ENCODE results near the gene PDS5A.

PDS5A gene

GRCh38 chr4:39931441-39931901 is 46.2 kb downstream of the PDS5A start:
- TF ChIP-seq KLF10 (tag by site-specific recombination; IDR thresholded peaks at IDR 0.05) (no peak), ZNF629 (tag by site-specific recombination; IDR thresholded peaks at IDR 0.05) (peak; percentile 34; the same call in 1 of the 2 replicates)
- ChIA-PET CTCF (no interaction called here), POLR2A (interaction anchor here (1.8 kb wide), 1 partner anchor 234 kb away, joined by 3 read pairs; the partner anchor contains the start of gene UBE2K)
- Histone ChIP-seq H3K36me3 (ENCODE audit: control insufficient read depth in 2 of 2, insufficient read depth in 1 of 2, low read length in 2 of 2) (peaks cover 8 to 12% of the 10 kb centered on the region in 2 experiments; a peak in 2 of 3 replicates), H3K4me1 (ENCODE audit: control insufficient read depth, insufficient read depth, low read length) (no peaks in the 10 kb centered on the region; the same call in 1 of the 2 replicates), H3K9me3 (ENCODE audit: control insufficient read depth, insufficient read depth, low read depth, low read length) (no peaks in the 10 kb centered on the region), H3K4me3 (ENCODE audit: low read depth, low read length) (no peak overlapping the region), H3K27ac (ENCODE audit: extremely low read depth, low read depth, low read length) (no peak overlapping the region)

GRCh38 chr4:39928538-39928937 is 49.2 kb downstream of the PDS5A start:
- Histone ChIP-seq H3K4me1 (ENCODE audit: control insufficient read depth, insufficient read depth, low read length) (no peaks in the 10 kb centered on the region; the same call in 1 of the 2 replicates), H3K27ac (ENCODE audit: extremely low read depth, low read depth, low read length) (no peak overlapping the region), H3K9me3 (ENCODE audit: control insufficient read depth, insufficient read depth, low read depth, low read length) (no peaks in the 10 kb centered on the region), H3K4me3 (ENCODE audit: low read depth, low read length) (no peak overlapping the region), H3K36me3 (ENCODE audit: control insufficient read depth in 2 of 2, insufficient read depth in 1 of 2, low read length in 2 of 2) (peaks cover 12 to 29% of the 10 kb centered on the region in 2 experiments)
- ChIA-PET POLR2A (no interaction called here), CTCF (no interaction called here)
- TF ChIP-seq ZNF768 (tag by site-specific recombination; IDR thresholded peaks at IDR 0.05) (no peak), KLF9 (tag by site-specific recombination; IDR thresholded peaks at IDR 0.05; ENCODE audit: low read depth) (no peak), KLF1 (tag by site-specific recombination; IDR thresholded peaks at IDR 0.05) (no peak), KLF8 (tag by site-specific recombination; IDR thresholded peaks at IDR 0.05) (no peak), ZBTB10 (tag by site-specific recombination; IDR thresholded peaks at IDR 0.05) (no peak), ZNF239 (tag by site-specific recombination; IDR thresholded peaks at IDR 0.05) (no peak), ZFHX2 (tag by site-specific recombination; conservative IDR thresholded peaks at IDR 0.05) (no peak), ZNF530 (tag by site-specific recombination; IDR thresholded peaks at IDR 0.05; ENCODE audit: low read depth) (no peak), ZNF114 (tag by site-specific recombination; IDR thresholded peaks at IDR 0.05) (no peak), ZNF549 (tag by site-specific recombination; IDR thresholded peaks at IDR 0.05) (no peak), ZNF221 (tag by site-specific recombination; IDR thresholded peaks at IDR 0.05; ENCODE audit: borderline replicate concordance) (no peak), ZNF501 (tag by site-specific recombination; IDR thresholded peaks at IDR 0.05) (no peak), OSR2 (tag by site-specific recombination; IDR thresholded peaks at IDR 0.05) (no peak), ZNF660 (tag by site-specific recombination; IDR thresholded peaks at IDR 0.05) (no peak), MYNN (tag by site-specific recombination; IDR thresholded peaks at IDR 0.05; ENCODE audit: borderline replicate concordance) (no peak), ZNF623 (tag by site-specific recombination; IDR thresholded peaks at IDR 0.05) (no peak), ZNF670 (tag by site-specific recombination; IDR thresholded peaks at IDR 0.05; ENCODE audit: low read depth) (no peak), KLF10 (tag by site-specific recombination; IDR thresholded peaks at IDR 0.05) (no peak)

GRCh38 chr4:39924014-39924413 is 53.7 kb downstream of the PDS5A start:
- Histone ChIP-seq H3K9me3 (ENCODE audit: control insufficient read depth, insufficient read depth, low read depth, low read length) (no peaks in the 10 kb centered on the region), H3K4me3 (ENCODE audit: low read depth, low read length) (no peak overlapping the region), H3K36me3 (ENCODE audit: control insufficient read depth in 2 of 2, insufficient read depth in 1 of 2, low read length in 2 of 2) (peaks cover 19 to 46% of the 10 kb centered on the region in 2 experiments), H3K27ac (ENCODE audit: extremely low read depth, low read depth, low read length) (no peak overlapping the region), H3K4me1 (ENCODE audit: control insufficient read depth, insufficient read depth, low read length) (no peaks in the 10 kb centered on the region)
- ChIA-PET POLR2A (no interaction called here), CTCF (no interaction called here)
- no peak for TF ChIP-seq ZNF26 (tag by site-specific recombination; IDR thresholded peaks at IDR 0.05)
- no peak for TF ChIP-seq HOXA7 (CRISPR knock-in tag; IDR thresholded peaks at IDR 0.05; ENCODE audit: borderline replicate concordance)
- no peak for TF ChIP-seq ZNF501 (tag by site-specific recombination; IDR thresholded peaks at IDR 0.05)
- TF ChIP-seq SP3 (tag by site-specific recombination; IDR thresholded peaks at IDR 0.05): no peak
- no peak for TF ChIP-seq ZNF169 (tag by site-specific recombination; IDR thresholded peaks at IDR 0.05)
- TF ChIP-seq ZNF510 (tag by site-specific recombination; IDR thresholded peaks at IDR 0.05; ENCODE audit: insufficient replicate concordance): no peak
- no peak for TF ChIP-seq PRDM1 (tag by site-specific recombination; IDR thresholded peaks at IDR 0.05)
- TF ChIP-seq REPIN1 (tag by site-specific recombination; IDR thresholded peaks at IDR 0.05; ENCODE audit: low read depth): no peak
